ENCODE measurements around the gene MFSD11.

- no peak for TF ChIP-seq CTCF (IDR thresholded peaks at IDR 0.05)
- no peak for TF ChIP-seq POLR2A (IDR thresholded peaks at IDR 0.05)
- TF ChIP-seq POLR2AphosphoS5 (IDR thresholded peaks at IDR 0.05): no peak
These were observed 13.6 kb downstream of the MFSD11 start for GRCh38 chr17:76751416-76751993.
